A673 (cell line): Measurements from ENCODE around the gene C1R. TPM values are rescaled to one million over a fixed set of nuclear protein-coding genes. Genes with fewer than 3 reads are reported as not detected.

Experiments used
- BruUV-seq: library from RNA; stranded (reverse); fragments of 400-500 nt; replicated peaks from 2 replicates; lab custom pipeline; 2021; lab: Mats Ljungman, UMichigan
- CTCF ChIA-PET: fragments of 300-600 bp; sonication (Branson Sonifier 250); formaldehyde crosslinking; loops from one replicate; lab custom pipeline; 2022; ENCODE audit warnings: antibody characterized with exemption; lab: Charles Lee
- POLR2A ChIA-PET: fragments of 300-600 bp; sonication (Branson Sonifier 250); formaldehyde crosslinking; loops from one replicate; lab custom pipeline; 2022; ENCODE audit warnings: antibody characterized with exemption; ENCODE audit not compliant: low non-redundant PET; lab: Charles Lee
- DNase-seq: peaks from one replicate; pipeline ENCODE4 v3.0.0-alpha.2; 2015; ENCODE audit warnings: low spot score
- H3K27ac ChIP-seq: fragments of 200-600 bp; sonication (generic); 2 replicates; pipeline ENCODE4 v1.5.1; 2016; ENCODE audit warnings: mixed run types, low read depth, mild to moderate bottlenecking, mixed read lengths, antibody characterized with exemption, low read length; ENCODE audit not compliant: poor library complexity, severe bottlenecking
- H3K27me3 ChIP-seq: fragments of 200-600 bp; sonication (generic); replicated peaks from 2 replicates; pipeline ENCODE4 v1.6.1; 2017; ENCODE audit warnings: mixed run types, low read depth, mild to moderate bottlenecking, mixed read lengths, antibody characterized with exemption, low read length; ENCODE audit not compliant: insufficient read depth, poor library complexity
- H3K36me3 ChIP-seq: fragments of 200-600 bp; sonication (generic); 2 replicates; pipeline ENCODE4 v1.6.1; 2016; ENCODE audit warnings: mixed run types, mild to moderate bottlenecking, mixed read lengths, antibody characterized with exemption, low read length; ENCODE audit not compliant: insufficient read depth, poor library complexity, severe bottlenecking
- H3K4me1 ChIP-seq: fragments of 200-600 bp; sonication (generic); 2 replicates; pipeline ENCODE4 v1.6.1; 2017; ENCODE audit warnings: mixed run types, mild to moderate bottlenecking, mixed read lengths, antibody characterized with exemption, low read length; ENCODE audit not compliant: insufficient read depth, poor library complexity, severe bottlenecking
- H3K4me3 ChIP-seq: fragments of 200-600 bp; sonication (generic); 2 replicates; pipeline ENCODE4 v1.5.1; 2016; ENCODE audit warnings: low read depth, mixed run types, mild to moderate bottlenecking, mixed read lengths, low read length; ENCODE audit not compliant: poor library complexity, severe bottlenecking
- H3K9me3 ChIP-seq: fragments of 200-600 bp; sonication (generic); 2 replicates; pipeline ENCODE4 v1.6.1; 2016; ENCODE audit warnings: mixed run types, low read depth, mild to moderate bottlenecking, mixed read lengths, antibody characterized with exemption, low read length; ENCODE audit not compliant: poor library complexity, severe bottlenecking
- CTCF ChIP-seq: fragments of 300-800, 200-600 bp; sonication (generic); conservative IDR thresholded peaks from 2 replicates; pipeline ENCODE4 v1.5.1; 2017; ENCODE audit warnings: low read depth, mild to moderate bottlenecking, antibody characterized with exemption, low read length, moderate library complexity, mixed read lengths
- EZH2 ChIP-seq: fragments of 200-600 bp; sonication (generic); IDR thresholded peaks from 2 replicates; pipeline ENCODE4 v1.6.1; 2017; ENCODE audit warnings: borderline replicate concordance, low read depth, mild to moderate bottlenecking, mixed read lengths, antibody characterized with exemption, low read length; ENCODE audit not compliant: poor library complexity, severe bottlenecking
- intact Hi-C: fragments of 100-400 bp; cut with micrococcal nuclease; formaldehyde crosslinking; loops from one replicate; pipeline ENCODE4 v1.10.0; 2022; ENCODE audit not compliant: unreplicated experiment
- total RNA-seq: library from RNA; stranded (reverse); gene quantifications from 2 replicates; pipeline ENCODE4 v1.2.3, GENCODE V29; 2021

C1R gene
- total RNA-seq, 1 experiment from 2014 or later = 10.9 TPM

- POLR2A ChIA-PET = no interaction called here
Observed at GRCh38 chr12:7064516-7064915, 27.7 kb downstream of the C1R start.

GRCh38 chr12:7061596-7061995 lies 30.6 kb downstream of the C1R start:
- H3K27me3 ChIP-seq = no peaks in the 10 kb centered on the region
- TF ChIP-seq EZH2 (no peak), CTCF (no peak)
- H3K27ac ChIP-seq = no peak overlapping the region
- DNase-seq = no peak
- no peak overlapping the region for H3K4me3 ChIP-seq
- intact Hi-C loops = no loop called here
- no peaks in the 10 kb centered on the region for H3K36me3 ChIP-seq
- H3K4me1 ChIP-seq = no peaks in the 10 kb centered on the region
- BruUV-seq = no TSS peak
- H3K9me3 ChIP-seq = no peaks in the 10 kb centered on the region
- ChIA-PET CTCF (no interaction called here), POLR2A (no interaction called here)

More at GRCh38 chr12:7064516-7064915, 27.7 kb downstream of the C1R start:
- no peak overlapping the region for H3K4me3 ChIP-seq
- no peak for TF ChIP-seq EZH2
- no peak for TF ChIP-seq CTCF
- H3K27ac ChIP-seq = no peak overlapping the region
- H3K9me3 ChIP-seq = no peaks in the 10 kb centered on the region
- BruUV-seq = no TSS peak
- no peaks in the 10 kb centered on the region for H3K27me3 ChIP-seq
- DNase-seq = no peak
- intact Hi-C loops = no loop called here
- CTCF ChIA-PET = no interaction called here
- H3K36me3 ChIP-seq = no peaks in the 10 kb centered on the region
- H3K4me1 ChIP-seq = no peaks in the 10 kb centered on the region

GRCh38 chr12:7061138-7061537 lies 31.1 kb downstream of the C1R start:
- Histone ChIP-seq H3K9me3 (no peaks in the 10 kb centered on the region), H3K27ac (no peak overlapping the region), H3K4me1 (no peaks in the 10 kb centered on the region), H3K27me3 (no peaks in the 10 kb centered on the region), H3K36me3 (no peaks in the 10 kb centered on the region), H3K4me3 (no peak overlapping the region)
- intact Hi-C loops = no loop called here
- BruUV-seq = no TSS peak
- TF ChIP-seq CTCF (no peak), EZH2 (no peak)
- no peak for DNase-seq
- ChIA-PET CTCF (no interaction called here), POLR2A (no interaction called here)
